ENCODE results near the gene NEURL3.
"Not testable (repeated sequence)": the region's sequence is repeated elsewhere in the genome, so short reads cannot be mapped to it uniquely, and the experiment has no call there.

NEURL3 gene

GRCh38 chr2:96506016-96506906 is 1.1 kb upstream of the NEURL3 start:
- DNase-seq, result no peak

- DNase-seq, result no peak
These were observed 1.4 kb downstream of the NEURL3 start for GRCh38 chr2:96503637-96504243.

GRCh38 chr2:96502891-96503636 is 2.1 kb downstream of the NEURL3 start:
- DNase-seq, result no peak

- no peak for DNase-seq
These were observed 3.0 kb downstream of the NEURL3 start for GRCh38 chr2:96501886-96502810.

GRCh38 chr2:96501471-96501874 is 3.7 kb downstream of the NEURL3 start:
- no peak for DNase-seq

- DNase-seq, result no peak
These were observed 4.6 kb downstream of the NEURL3 start for GRCh38 chr2:96500385-96501066.

- no peak for DNase-seq
These were observed 5.8 kb downstream of the NEURL3 start for GRCh38 chr2:96499061-96499960.

GRCh38 chr2:96498611-96499010 is 6.5 kb downstream of the NEURL3 start:
- not testable (repeated sequence) for DNase-seq

- DNase-seq, result no peak
These were observed 7.1 kb downstream of the NEURL3 start for GRCh38 chr2:96498021-96498431.

GRCh38 chr2:96495982-96496629 is 9.1 kb downstream of the NEURL3 start:
- no peak for DNase-seq

GRCh38 chr2:96494188-96494587 is 11.0 kb downstream of the NEURL3 start:
- DNase-seq, result no peak

- DNase-seq, result no peak
These were observed 12.1 kb downstream of the NEURL3 start for GRCh38 chr2:96493072-96493471.

- no peak for DNase-seq
These were observed 13.2 kb downstream of the NEURL3 start for GRCh38 chr2:96491860-96492497.

- DNase-seq, result no peak
These were observed 15.5 kb downstream of the NEURL3 start for GRCh38 chr2:96489663-96490062.

- no peak for DNase-seq
These were observed 15.9 kb downstream of the NEURL3 start for GRCh38 chr2:96489261-96489660.

GRCh38 chr2:96486696-96487095 is 18.5 kb downstream of the NEURL3 start:
- DNase-seq, result no peak

GRCh38 chr2:96485751-96486651 is 19.2 kb downstream of the NEURL3 start:
- DNase-seq, result peak; percentile 18 to 48

- DNase-seq, result no peak
These were observed 19.8 kb downstream of the NEURL3 start for GRCh38 chr2:96485350-96485749.

- DNase-seq, result no peak
These were observed 21.1 kb downstream of the NEURL3 start for GRCh38 chr2:96484091-96484490.

Measured in SHP77 (cell line).